HG03521 (cell line): ENCODE data around the gene RTP3.

ENCODE experiments used
- ATAC-seq: cut with Tn5 transposase; IDR thresholded peaks from one replicate; pipeline ENCODE4 v1.9.1; 2021; ENCODE audit warnings: mild to moderate bottlenecking, moderate library complexity; ENCODE audit not compliant: unreplicated experiment

The RTP3 gene

DNA sequence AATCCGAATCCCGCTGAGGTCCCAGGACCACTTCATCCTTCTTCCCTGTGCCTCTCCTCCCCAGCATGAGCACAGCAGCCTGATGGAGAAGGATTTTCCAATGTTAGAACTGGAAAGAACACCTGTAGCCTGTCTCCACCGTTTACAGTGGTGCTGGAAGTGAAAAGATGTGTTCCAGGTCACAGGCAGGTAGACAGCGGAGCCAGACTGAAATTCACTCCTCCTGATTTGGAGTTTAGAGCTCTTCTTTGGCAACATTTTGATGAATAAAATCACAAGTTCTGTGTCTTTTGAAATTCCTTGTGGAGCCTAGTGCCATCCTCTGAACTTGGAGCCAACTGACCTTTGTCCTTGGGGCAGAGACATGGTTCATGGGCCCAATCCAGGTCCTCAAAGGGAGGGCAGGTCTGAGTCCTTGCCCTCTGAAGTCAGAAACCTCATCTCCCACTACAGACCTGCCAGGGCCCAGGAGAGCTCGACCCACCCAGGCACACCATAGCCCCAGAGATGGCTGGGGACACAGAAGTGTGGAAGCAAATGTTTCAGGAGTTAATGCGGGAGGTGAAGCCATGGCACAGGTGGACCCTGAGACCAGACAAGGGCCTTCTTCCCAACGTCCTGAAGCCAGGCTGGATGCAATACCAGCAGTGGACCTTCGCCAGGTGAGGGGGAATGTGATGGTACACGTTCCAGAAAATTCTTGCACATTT lies at the start of gene RTP3:
Gene RTP3, plus strand, starts transcription at position 421 of the 710 bp plus-strand sequence. Its CDS starts 87 bp downstream, at position 508.
- ATAC-seq = no peak

DNA sequence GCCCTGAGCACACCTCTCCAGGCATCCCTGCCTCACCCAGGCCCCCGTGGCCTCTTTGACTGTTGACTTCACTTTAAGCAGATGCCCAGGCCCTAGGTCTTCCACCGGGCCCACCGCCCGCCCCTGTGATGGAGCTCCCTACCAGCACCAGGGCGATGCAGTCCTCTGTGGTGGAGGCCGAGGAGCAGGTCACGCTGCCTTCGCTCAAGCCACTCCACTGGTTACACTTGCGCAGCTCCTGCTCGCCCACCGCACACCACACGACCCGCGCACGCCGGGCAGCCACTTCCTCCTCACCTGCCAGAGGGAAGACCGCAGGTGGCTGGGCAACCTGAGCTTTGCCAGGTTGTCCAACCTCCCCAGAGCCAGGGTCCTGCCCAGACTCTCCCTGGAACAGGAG lies 49.1 kb upstream of the RTP3 start:
- no peak for ATAC-seq

DNA sequence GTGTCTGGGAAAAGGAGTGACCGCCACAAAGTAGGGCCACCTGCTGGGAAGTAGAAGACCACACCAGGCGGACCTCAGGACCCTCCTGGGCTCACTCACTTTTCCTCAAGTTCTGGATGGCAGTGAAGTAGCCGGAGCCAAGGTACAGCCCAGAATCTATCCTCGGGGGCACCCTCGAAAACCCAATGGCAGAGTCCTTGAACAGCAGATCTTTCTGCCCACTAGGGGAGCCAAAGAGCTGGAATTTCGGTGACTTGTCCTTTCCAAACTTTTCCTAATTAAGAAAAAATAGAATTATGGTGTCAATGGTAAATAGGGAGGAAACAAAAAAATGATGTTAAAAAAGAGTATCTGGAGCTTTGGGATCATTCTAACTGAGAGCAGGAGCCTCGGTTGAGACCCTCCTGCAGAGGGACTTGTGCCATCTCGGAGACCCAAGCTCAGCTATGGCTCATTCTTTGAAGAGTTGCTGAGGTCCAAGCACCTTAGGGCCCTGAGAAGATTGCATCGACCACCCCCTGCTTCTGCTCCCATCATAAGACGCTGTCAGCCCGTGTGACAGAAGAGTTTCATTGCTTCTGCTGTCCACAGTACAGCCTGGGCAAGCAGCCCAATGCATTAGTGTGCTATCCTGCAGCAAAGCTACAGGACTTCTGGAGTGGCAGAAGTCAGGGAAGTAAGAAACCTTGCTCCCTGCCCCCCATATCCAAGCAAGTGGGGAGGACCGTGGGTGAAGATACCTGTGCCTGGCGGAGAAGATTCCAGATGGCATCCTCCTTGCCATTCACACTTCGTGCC lies 47.8 kb upstream of the RTP3 start:
- ATAC-seq = no peak

DNA sequence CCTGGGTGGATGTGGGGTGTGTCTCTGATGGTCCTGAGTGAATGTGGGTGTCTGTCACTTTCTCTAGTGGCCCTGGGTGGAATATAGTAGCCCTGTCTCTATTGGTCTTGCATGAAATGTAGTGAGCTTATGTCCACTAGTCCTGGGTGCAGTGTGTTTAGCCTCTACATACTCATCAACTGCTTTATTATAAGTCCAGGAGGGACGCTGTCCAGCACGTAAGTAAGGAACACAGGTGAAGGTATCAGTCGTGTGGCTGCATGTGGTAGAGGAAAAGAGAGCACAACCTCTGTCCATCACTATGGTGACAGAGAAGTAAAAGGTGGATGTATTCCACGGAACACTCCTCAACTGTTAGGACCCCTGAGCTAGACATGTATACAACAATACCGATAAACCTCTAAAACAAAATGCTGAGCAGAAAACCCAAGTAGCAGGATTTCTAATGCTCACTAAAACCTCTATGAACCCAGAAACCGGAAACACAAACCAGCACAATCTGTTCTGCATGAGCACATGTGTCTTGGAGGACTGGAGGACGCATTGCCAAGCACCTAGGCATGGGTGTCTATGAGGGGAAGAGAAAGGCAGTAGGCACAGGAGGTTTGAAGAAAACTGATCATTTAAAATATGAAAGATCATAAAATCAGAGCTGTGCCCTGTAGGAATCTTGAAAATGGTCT lies 44.1 kb upstream of the RTP3 start:
- ATAC-seq = no peak

DNA sequence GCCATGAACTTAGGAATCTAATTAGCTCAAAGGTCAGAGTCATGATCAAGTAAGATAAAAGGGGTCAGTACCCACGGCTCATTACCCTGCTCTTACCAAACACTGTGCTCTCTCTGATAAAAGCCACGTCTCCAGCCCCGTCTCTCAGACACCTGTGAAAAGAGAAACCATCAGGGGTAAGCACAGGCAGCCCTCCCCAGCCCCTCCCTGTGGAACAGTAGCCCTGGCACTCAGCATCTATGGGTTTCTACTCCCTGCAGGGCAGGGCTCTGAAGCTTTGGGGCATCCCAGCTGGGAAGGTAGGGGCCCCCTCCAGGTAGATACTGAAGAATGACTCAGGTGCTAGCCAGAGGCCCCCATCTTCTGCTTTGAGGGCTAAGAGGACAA lies 43.6 kb upstream of the RTP3 start:
- ATAC-seq = no peak

DNA sequence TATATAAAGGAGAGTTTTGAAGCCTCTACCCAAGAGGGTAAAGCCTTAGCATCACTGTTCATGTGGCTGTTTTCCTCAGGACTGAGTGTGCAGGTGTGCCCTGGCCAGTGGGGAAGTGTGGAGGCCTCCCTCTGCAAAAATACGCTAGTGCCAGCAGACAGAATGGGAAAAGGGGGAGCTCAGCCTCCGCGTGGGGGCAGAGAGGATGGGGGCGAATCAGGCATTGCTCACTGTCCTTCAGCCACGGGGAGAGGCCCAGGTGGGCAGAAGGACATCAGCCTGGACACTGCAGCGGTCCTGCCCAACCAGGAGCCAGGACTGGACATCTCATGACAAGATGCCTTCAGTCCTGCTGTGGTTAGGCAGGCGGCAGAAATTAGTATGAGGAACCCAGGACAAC lies 43.2 kb upstream of the RTP3 start:
- no peak for ATAC-seq

DNA sequence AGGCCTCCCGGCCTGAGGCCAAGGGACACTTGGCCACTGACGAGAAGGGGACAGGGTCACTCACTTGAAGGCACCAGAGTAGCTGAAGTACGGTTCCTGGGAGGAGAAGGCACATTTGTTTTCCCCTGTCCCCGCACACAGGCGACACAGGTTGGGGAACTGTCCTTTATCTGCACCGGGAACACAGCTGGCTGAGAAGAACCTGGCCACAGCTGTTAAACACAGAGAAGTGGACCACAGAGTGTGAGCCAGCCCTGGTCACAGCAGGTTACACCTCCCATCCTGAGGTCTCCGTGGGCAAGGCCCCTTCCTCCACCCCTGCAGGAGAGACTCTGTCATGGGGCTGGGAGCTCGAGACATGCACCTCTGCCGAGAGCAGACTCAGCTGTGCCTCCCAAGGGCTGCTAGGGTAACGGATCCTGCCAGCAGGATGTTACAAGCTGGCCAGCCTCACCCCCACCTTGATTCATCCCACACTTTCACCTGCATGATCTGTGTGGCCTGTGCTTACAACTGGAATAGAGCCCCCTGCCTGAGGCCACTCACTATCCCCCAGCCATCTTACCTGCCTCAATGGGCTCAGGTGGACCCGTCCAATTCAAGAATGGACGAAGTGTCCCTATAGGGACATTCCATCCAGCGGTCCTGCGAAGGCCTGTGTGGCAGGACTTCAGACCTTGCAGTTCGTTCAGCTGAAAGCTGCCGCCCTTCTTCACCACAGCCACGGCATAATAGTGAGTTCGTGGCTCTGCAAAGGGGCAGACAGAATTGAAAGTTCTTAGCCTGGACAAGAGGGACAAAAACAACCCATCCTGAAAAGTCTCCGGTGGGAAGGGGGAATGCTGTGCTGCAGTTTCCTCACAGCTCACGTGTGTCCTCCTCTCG lies 42.3 kb upstream of the RTP3 start:
- ATAC-seq = no peak

DNA sequence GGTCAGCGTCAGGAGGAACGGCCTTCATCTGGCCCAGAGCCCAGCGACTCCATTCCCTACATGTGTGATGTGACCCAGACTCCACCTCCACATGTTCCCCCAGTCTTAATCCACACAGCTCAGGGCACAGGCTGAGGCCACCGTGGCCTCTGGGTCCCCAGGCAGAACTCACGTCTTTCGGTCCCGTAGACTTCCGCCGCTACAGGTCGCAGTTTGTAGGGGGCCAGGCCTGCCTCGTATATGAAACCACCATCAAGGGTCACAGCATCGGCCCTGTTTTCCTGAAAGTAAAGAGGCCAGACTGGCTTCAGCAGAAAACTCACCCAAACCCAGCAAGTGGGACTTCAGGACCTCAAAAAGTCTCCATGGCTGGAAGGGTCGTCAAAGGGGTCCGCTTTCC lies 41.7 kb upstream of the RTP3 start:
- no peak for ATAC-seq

DNA sequence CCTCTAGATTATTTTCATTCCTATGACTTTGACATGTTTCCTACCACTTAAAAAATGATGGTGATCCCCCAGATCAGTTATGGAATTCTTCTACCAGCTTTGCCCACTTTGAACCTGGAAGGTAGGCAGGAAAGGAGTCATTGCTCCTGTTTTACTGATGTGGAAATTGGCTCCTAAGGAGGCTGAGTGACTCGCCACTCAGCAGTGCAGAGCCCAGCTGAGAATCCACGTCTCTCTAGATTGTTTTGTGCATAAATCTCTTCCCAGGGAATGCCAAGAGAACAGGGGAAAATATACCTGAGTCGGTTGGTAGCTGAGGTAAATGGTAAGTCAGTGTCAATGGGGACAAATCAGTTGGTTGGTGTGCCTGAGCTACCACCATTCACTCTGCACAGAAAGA lies 37.7 kb upstream of the RTP3 start:
- no peak for ATAC-seq

DNA sequence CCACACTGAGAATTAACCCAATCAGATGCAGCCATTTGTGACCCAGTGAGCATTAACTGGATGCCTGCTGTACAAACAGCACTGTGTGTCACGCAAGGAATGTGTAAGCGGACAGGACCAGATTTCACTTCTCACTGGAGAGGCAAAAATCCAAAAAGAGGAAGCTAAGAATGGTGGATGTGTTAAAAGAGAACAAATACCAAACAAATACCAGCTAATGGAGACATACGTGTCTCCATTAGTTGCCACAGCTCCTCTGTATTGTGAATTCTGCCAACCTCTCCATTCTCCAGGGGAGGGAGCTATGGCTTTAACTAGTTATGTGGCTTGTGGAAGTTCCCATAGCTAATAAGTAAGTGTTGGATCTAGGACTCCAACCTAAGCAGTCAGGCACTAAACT lies 35.7 kb upstream of the RTP3 start:
- ATAC-seq = no peak

DNA sequence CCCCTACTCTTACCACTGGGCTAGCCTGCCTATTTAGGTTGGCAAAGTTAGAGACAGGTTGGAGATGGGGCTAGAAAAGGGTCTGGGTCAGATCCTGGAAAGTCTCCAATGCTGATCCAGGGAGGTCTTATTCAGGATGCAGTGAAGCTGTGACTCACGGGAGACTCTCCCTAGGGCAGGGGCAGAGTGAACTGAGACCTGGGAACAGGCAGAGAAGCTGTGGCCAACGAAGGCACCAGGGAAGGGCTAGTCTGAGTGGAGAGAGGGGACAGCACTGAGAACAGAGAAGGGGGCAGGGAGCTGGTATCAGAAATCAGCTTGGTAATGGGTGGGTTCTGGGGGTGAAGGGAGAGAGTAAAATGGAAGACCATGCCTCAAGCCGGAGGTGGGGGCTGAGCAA lies 35.3 kb upstream of the RTP3 start:
- no peak for ATAC-seq

DNA sequence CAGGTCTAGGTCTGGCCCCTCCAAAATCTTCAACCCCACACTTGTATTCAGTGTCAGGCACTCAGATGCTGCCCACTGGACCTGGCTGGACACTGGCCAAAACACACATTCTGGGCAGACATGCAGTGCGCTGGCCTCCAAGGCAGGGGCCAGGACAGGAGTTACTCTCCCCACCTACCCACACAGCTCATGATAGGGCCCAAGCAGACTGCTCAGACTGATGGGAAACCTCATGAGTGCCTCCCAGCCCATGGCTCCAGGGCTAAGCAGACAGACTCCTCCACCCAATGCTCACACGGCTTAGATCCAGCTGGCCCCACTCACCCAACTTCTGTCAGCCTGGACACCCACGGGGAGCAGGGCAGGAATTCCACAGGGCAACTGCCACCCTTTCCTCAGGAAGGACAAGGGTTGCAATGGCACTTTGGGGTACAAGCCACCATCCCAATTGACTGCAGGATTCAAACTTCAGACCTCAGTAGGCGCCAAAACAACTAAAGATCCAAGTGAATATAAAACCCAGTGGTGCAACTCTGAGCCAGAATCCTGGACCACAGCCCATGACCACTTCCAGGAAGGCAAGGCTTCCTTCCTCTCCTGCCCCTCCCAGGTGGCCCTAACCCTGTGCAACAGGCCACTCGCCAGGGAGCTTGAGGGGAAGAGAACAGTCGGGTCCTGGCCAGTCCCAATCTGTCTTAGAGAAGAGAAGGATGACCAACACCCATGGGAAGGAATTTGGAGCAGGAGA lies 34.5 kb upstream of the RTP3 start:
- ATAC-seq = no peak

DNA sequence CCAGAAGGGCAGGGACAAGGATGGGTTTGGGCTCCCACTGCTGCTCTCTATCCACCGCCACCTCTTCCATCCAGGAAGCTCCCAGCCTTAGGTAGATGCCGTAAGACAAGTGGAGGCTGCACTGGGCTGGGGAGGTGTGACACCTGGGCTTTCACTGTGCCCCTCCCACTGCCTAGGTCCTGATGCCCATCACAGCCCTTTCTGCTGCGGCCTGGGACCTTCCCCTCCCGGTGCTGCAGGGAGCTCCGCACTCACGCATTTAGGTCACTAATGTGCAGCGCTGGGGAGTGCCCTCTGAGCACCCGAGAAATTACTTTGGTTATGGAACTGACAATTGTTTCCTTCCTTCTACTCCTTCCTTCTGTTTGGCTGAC lies 33.9 kb upstream of the RTP3 start:
- no peak for ATAC-seq

DNA sequence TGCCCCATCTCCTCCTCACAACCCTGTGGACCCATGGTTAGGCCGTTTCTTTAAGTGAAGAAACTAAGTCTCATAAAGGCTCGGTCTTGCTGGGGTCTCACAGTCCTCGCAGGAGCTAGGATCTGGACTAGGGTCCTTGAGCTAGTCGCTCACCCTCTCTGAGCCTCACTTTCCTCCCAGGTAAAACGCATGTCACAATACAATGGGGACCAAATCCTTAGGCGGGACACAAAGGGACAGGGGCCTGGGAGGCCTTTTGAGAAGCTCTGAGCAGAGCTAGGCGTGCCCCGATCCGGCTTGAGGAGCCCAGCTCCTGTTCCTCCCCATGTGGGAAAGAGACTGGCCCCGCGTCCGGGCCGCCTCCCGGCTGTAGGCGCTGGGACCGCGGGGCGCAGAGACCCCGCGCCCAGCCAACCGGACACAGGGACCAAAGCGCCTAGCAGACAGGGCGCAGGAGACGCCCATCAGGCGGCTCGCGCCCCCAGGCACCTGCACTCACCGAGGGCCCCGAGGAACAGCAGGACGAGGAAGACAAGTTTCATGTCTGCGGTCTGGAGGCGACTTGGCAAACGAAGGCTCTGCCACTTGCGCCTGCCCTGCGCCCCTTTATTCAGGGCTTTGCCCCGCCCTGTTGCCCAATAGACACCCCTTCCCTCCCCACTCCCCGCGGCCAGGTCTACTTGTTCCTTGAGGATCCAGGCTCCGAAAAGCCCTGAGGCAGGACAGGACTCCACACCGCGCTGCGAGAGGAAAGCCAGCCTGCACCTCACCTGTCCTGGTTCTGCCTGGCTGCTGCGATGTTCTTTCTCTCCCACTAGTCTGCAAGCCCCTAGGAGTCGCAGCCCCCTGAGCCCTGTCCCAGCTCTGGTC lies 33.2 kb upstream of the RTP3 start, which contains the start of gene LTF:
Gene LTF, minus strand, starts transcription at position 580 of the 870 bp plus-strand sequence. Its CDS starts 38 bp downstream, at position 542.
- ATAC-seq = no peak

DNA sequence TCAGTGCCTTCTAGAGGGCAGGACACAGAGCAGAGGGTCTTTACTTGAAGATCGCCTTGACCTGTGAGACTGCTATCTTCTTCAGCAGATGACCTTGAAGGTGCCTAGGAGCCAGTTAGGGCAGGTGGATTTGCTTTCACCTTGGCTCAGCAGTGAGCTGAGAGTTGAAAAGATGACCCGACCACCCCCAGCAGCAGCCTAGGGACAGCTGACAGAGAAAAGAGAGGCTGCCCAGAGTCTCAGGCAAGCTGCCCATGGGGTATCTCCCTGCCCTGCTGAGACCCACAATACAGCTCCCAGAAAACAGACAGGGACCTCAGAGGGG lies 32.6 kb upstream of the RTP3 start:
- ATAC-seq = no peak

DNA sequence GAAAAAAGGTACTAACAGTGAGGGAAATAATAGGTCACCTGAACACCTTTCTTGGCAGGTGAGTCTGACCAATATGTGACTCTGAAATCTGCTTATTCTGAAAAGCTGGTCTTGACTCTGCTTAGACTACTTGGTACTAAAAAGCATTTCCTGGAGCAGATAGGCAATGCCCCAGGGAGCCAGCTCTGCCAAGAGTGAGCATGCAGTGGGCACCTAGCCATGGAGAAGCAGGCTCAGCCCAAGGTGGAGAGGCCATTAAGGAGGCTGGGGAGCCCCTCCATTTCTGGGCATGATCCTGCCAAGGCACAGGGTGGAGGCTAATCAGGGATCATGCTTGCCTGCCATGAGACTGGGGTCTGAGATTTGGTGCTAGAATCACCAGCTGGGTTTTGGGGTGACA lies 31.5 kb upstream of the RTP3 start:
- ATAC-seq = no peak

DNA sequence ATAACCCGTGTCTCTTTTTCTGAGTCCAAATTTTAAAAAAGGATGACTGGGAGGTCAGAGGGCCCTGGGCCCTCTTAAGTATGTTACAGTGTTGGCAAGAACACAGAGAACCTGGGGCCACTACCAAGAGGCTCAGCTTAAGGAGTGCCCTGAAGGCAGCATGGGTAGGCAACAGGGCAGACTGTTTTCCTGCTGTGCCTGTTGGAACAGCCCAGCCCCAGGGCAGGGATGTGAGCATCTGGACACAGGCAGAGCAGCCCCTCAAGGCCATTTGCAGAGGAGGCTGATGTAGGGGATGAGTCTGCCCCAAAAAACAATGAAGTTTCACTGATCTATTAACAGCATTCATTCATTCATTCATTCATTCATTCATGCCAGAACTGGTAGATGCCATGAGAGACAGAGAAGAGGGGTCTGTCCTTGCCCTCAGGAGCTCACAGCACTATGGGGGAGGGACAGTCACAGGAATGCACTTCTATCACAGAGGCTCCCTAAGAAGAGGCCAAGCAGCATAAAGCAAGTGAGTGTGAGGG lies 30.8 kb upstream of the RTP3 start:
- no peak for ATAC-seq

DNA sequence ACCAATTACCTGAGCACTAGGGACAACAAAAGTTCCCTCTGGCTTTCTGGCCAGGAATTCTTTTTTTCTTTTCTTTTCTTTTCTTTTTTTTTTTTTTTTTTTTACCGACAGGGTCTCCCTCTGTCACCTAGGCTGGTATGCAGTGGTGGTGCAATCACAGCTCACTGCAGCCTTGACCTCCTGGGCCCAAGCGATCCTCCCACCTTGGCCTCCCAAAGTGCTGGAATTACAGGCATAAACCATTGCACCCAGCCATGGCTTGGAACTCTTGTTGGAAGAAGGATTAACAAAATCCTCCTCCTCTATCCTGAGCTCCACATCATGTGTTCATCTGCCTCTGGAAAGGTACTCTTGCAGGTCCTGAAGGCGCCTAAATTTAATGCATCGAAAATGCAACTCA lies 30.2 kb upstream of the RTP3 start:
- no peak for ATAC-seq
